Osteoblast (primary cell): ENCODE measurements around the gene XYLT1. TPM values are rescaled to one million over a fixed set of nuclear protein-coding genes. Genes with fewer than 3 reads are reported as not detected.
"Not testable (repeated sequence)": the region's sequence is repeated elsewhere in the genome, so short reads cannot be mapped to it uniquely, and the experiment has no call there.

Source experiments
- DNase-seq: peaks from one replicate; pipeline ENCODE4 v3.0.0; 2011; ENCODE audit warnings: low spot score, mixed read lengths; ENCODE audit not compliant: insufficient read length; ENCODE audit errors: missing footprints
- H2AFZ ChIP-seq: 2 replicates; pipeline ENCODE4 v1.6.0; 2011; ENCODE audit warnings: mild to moderate bottlenecking, low read length
- H3K27ac ChIP-seq: 2 replicates; pipeline ENCODE4 v1.5.1; 2011; ENCODE audit warnings: mild to moderate bottlenecking, low read depth, low read length, moderate library complexity
- H3K27me3 ChIP-seq: 2 replicates; pipeline ENCODE4 v1.6.0; 2012; ENCODE audit warnings: mild to moderate bottlenecking, control low read depth, inconsistent platforms, low read length, moderate library complexity; ENCODE audit not compliant: insufficient read depth
- H3K36me3 ChIP-seq: 2 replicates; pipeline ENCODE4 v1.5.1; 2011; ENCODE audit warnings: mild to moderate bottlenecking, low read length, control low read depth, moderate library complexity; ENCODE audit not compliant: insufficient read depth
- H3K4me1 ChIP-seq: 2 replicates; pipeline ENCODE4 v1.5.1; 2011; ENCODE audit warnings: mild to moderate bottlenecking, low read length, control low read depth, moderate library complexity; ENCODE audit not compliant: insufficient read depth
- H3K4me2 ChIP-seq: 2 replicates; pipeline ENCODE4 v1.6.0; 2011; ENCODE audit warnings: mild to moderate bottlenecking, low read length; ENCODE audit not compliant: insufficient read depth
- H3K4me3 ChIP-seq: fragments of 200-600 bp; sonication (generic); 3 replicates; pipeline ENCODE4 v1.5.1; 2012; ENCODE audit warnings: mild to moderate bottlenecking, low read length, inconsistent platforms; ENCODE audit not compliant: insufficient read depth
- H3K79me2 ChIP-seq: 2 replicates; pipeline ENCODE4 v1.6.0; 2012; ENCODE audit warnings: mild to moderate bottlenecking, low read length, control low read depth, inconsistent platforms; ENCODE audit not compliant: insufficient read depth
- H3K9me3 ChIP-seq: 2 replicates; pipeline ENCODE4 v1.5.1; 2011; ENCODE audit warnings: low read depth, low read length, control low read depth
- H4K20me1 ChIP-seq: 2 replicates; pipeline ENCODE4 v1.6.0; 2012; ENCODE audit warnings: mild to moderate bottlenecking, low read length, control low read depth; ENCODE audit not compliant: insufficient read depth
- total RNA-seq: library from RNA; depleted of rRNA; stranded (reverse); fragments of >200 nt; gene quantifications from 2 replicates; pipeline ENCODE4 v1.2.3, GENCODE V29; 2012
- TF ChIP-seq, protein P1 (sequence below): IDR thresholded peaks from 2 replicates; pipeline ENCODE4 v1.5.1; 2011; ENCODE audit warnings: mild to moderate bottlenecking, low read depth, low read length, moderate library complexity; ENCODE audit errors: extremely low read depth

XYLT1 gene
- total RNA-seq, 1 donor = 43.4 TPM

DNA sequence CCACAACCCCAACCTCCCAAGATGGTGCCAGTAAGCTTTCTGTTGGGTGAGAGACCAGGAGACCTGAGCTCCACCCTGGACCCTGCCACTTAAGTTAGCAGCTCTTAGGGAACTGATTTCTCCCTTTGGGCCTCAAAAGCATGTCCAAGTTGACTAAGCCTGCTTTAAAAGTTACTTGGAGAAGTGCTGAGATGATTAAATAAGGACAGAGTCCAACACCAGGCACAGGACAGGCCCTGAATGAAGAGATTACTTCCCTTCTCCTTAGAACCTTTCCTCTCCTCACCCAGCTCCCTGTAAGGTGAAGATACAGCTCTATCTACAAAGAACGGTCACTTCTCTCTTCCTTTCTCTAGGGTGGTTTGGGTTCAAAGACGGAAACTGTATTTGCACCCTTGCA lies 162.6 kb downstream of the XYLT1 start:
- no peak overlapping the region for H2AFZ ChIP-seq
- H3K79me2 ChIP-seq = peaks cover 3% of the 10 kb centered on the region
- TF ChIP-seq, protein P1, sequence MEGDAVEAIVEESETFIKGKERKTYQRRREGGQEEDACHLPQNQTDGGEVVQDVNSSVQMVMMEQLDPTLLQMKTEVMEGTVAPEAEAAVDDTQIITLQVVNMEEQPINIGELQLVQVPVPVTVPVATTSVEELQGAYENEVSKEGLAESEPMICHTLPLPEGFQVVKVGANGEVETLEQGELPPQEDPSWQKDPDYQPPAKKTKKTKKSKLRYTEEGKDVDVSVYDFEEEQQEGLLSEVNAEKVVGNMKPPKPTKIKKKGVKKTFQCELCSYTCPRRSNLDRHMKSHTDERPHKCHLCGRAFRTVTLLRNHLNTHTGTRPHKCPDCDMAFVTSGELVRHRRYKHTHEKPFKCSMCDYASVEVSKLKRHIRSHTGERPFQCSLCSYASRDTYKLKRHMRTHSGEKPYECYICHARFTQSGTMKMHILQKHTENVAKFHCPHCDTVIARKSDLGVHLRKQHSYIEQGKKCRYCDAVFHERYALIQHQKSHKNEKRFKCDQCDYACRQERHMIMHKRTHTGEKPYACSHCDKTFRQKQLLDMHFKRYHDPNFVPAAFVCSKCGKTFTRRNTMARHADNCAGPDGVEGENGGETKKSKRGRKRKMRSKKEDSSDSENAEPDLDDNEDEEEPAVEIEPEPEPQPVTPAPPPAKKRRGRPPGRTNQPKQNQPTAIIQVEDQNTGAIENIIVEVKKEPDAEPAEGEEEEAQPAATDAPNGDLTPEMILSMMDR = no peak
- no peak overlapping the region for H3K4me2 ChIP-seq
- H3K27me3 ChIP-seq = no peaks in the 10 kb centered on the region
- H3K4me3 ChIP-seq = no peak overlapping the region
- no peaks in the 10 kb centered on the region for H3K36me3 ChIP-seq
- H3K27ac ChIP-seq = no peak overlapping the region
- H3K9me3 ChIP-seq = no peaks in the 10 kb centered on the region
- peaks cover under 1% of the 10 kb centered on the region for H3K4me1 ChIP-seq
- no peak for DNase-seq
- peaks cover 66% of the 10 kb centered on the region for H4K20me1 ChIP-seq

DNA sequence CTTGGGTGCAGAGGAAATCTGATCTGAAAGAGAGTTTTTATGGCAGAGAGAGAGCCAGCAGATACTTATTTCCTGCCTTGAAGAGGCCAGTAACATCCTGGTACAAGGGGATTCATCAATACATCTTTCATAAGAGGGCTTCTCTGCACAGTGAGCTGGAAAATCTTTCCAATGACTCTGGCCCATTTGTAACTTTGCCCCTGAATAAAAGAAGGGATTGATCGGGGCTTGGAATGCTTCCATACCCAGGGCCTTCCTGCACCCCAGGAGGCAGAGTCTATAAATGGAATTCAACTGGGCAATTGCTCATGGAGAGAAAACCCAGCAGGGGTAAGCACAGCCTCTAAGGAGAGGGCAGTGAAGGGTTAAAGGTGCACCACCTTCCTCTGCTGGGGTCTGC lies 163.3 kb downstream of the XYLT1 start:
- Histone ChIP-seq H4K20me1 (peaks cover 68% of the 10 kb centered on the region), H3K79me2 (peaks cover 3% of the 10 kb centered on the region)
- no peak for DNase-seq

DNA sequence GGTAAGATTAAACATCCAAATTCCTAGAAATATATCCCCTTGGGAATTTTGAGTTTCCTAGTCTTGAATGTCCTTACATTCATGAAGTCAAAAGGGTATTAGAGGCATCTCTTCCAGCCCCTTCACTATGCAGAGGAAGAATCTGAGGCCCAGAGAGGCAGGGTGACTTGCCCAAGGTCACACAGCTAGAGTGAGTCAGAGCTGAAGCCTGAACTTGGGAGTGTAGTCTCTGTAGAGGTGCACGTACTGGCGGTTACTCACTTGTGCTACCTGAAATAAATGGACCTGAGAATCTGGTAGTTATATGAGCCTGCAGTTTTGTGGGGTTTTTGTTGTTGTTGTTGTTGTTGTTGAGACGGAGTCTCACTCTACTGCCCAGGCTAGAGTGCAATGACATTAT lies 164.0 kb downstream of the XYLT1 start:
- TF ChIP-seq, protein P1 = no peak
- H3K79me2 ChIP-seq = peaks cover 3% of the 10 kb centered on the region
- no peak overlapping the region for H3K4me3 ChIP-seq
- H3K4me1 ChIP-seq = peaks cover 12% of the 10 kb centered on the region
- no peak for DNase-seq
- H3K27me3 ChIP-seq = no peaks in the 10 kb centered on the region
- no peaks in the 10 kb centered on the region for H3K9me3 ChIP-seq
- H2AFZ ChIP-seq = no peak overlapping the region
- H4K20me1 ChIP-seq = peaks cover 70% of the 10 kb centered on the region
- H3K27ac ChIP-seq = no peak overlapping the region
- no peak overlapping the region for H3K4me2 ChIP-seq
- H3K36me3 ChIP-seq = no peaks in the 10 kb centered on the region

More for the DNA sequence above, 163.3 kb downstream of the XYLT1 start:
- Histone ChIP-seq H3K4me2 (no peak overlapping the region), H3K36me3 (no peaks in the 10 kb centered on the region), H3K27ac (no peak overlapping the region), H3K4me3 (no peak overlapping the region), H2AFZ (no peak overlapping the region), H3K27me3 (no peaks in the 10 kb centered on the region), H3K4me1 (peaks cover 7% of the 10 kb centered on the region), H3K9me3 (no peaks in the 10 kb centered on the region)
- TF ChIP-seq, protein P1 = no peak

DNA sequence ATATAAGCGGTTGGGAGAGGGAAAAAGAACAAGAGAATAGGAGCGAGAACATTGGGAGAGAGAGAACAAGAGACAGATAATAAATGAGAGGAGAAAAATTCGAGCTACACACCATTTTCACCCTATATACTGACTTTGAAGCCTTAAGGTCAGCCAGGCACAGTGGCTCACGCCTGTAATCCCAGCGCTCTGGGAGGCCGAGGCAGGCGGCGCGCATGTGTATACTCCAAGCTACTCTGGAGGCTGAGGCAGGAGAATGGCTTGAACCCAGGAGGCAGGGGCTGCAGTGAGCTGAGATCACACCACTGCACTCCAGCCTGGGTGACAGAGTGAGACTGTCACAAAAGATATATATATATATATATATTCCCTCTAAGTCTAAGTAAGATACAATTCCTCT lies 164.5 kb downstream of the XYLT1 start:
- H3K79me2 ChIP-seq, H3K4me2 ChIP-seq, H3K4me3 ChIP-seq, DNase-seq, H3K9me3 ChIP-seq, H3K27me3 ChIP-seq, H3K36me3 ChIP-seq, H3K27ac ChIP-seq, H2AFZ ChIP-seq: not testable (repeated sequence)
- Histone ChIP-seq H3K4me1 (peaks cover 12% of the 10 kb centered on the region), H4K20me1 (peaks cover 69% of the 10 kb centered on the region)
